RPMI7951 (cell line): ENCODE results near the gene TAOK3. TPM values are rescaled to one million over a fixed set of nuclear protein-coding genes. Genes with fewer than 3 reads are reported as not detected.

ENCODE experiments used
- total RNA-seq: library from RNA; depleted of rRNA; stranded (reverse); fragments of >200 nt; shearing (Covaris generic); gene quantifications from 2 replicates; pipeline ENCODE4 v1.2.3, GENCODE V29; 2014; rRNA removed

TAOK3 gene
- total RNA-seq, 1 experiment from 2014 or later: 22.6 TPM

Other genes with a start within 250 kb of the TAOK3 start
- gene PEBP1, start 236.8 kb downstream of the TAOK3 start, total RNA-seq: 199 and 230 TPM in 2 replicates
- gene SUDS3, start 3.6 kb upstream of the TAOK3 start, total RNA-seq: 20.5 and 32.0 TPM in 2 replicates